Measurements from ENCODE around the gene MEF2D.

MEF2D gene

DNA sequence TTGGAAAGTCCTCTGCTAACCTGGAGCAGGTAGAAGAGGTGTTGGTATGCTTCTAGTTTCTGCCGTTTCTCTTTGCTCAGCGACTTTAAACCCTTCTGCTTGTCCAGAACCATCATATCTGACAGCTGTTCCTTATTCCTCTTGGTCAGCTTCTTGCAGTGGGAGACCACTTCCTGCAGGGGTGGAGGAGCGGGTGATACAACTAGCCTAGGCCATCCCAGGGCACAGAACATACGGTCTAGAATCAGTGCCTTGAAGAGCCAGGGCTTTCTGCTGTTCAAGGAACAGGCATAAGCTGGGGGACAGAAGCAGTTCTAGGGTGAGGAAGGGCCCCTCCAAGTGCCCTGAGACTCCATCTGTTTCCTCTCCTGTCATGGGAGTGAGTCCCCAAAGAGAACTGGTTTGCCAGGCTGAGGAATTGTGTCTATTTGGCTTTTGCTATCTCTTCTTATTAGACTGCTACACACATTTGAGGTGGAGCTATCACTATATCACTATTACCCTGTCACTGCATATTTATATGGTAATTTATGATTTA is 39.3 kb upstream of the MEF2D start:
- H3F3A ChIP-seq (ENCODE audit: control insufficient read depth, insufficient read depth): no peaks in the 10 kb centered on the region
- no peaks in the 10 kb centered on the region for H3K4me1 ChIP-seq (ENCODE audit: control insufficient read depth, low read length)
- H3K9me2 ChIP-seq (replicated peaks; ENCODE audit: control insufficient read depth, low read length): no peaks in the 10 kb centered on the region
- TF ChIP-seq EZH2phosphoT487 (IDR thresholded peaks at IDR 0.05; ENCODE audit: borderline replicate concordance, low read length): no peak
- TF ChIP-seq, protein P1, sequence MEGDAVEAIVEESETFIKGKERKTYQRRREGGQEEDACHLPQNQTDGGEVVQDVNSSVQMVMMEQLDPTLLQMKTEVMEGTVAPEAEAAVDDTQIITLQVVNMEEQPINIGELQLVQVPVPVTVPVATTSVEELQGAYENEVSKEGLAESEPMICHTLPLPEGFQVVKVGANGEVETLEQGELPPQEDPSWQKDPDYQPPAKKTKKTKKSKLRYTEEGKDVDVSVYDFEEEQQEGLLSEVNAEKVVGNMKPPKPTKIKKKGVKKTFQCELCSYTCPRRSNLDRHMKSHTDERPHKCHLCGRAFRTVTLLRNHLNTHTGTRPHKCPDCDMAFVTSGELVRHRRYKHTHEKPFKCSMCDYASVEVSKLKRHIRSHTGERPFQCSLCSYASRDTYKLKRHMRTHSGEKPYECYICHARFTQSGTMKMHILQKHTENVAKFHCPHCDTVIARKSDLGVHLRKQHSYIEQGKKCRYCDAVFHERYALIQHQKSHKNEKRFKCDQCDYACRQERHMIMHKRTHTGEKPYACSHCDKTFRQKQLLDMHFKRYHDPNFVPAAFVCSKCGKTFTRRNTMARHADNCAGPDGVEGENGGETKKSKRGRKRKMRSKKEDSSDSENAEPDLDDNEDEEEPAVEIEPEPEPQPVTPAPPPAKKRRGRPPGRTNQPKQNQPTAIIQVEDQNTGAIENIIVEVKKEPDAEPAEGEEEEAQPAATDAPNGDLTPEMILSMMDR (IDR thresholded peaks at IDR 0.05; ENCODE audit: low read depth, low read length, poor library complexity, severe bottlenecking): no peak
- H3K27me3 ChIP-seq (ENCODE audit: control insufficient read depth, low read length): no peaks in the 10 kb centered on the region
- no peak overlapping the region for H3K4me3 ChIP-seq (ENCODE audit: low read length)
- H3K4me2 ChIP-seq (ENCODE audit: low read length): no peak overlapping the region
- H3K9me3 ChIP-seq (ENCODE audit: control insufficient read depth, insufficient read depth, low read length): no peaks in the 10 kb centered on the region
- H3K36me3 ChIP-seq (ENCODE audit: control insufficient read depth, low read length): peaks cover 24% of the 10 kb centered on the region
- H3K79me2 ChIP-seq (ENCODE audit: control insufficient read depth, low read length): no peaks in the 10 kb centered on the region
- no peaks in the 10 kb centered on the region for H4K20me1 ChIP-seq (ENCODE audit: control insufficient read depth, insufficient read depth, low read depth, low read length)
- no peak overlapping the region for H3K27ac ChIP-seq (ENCODE audit: low read depth, low read length)

DNA sequence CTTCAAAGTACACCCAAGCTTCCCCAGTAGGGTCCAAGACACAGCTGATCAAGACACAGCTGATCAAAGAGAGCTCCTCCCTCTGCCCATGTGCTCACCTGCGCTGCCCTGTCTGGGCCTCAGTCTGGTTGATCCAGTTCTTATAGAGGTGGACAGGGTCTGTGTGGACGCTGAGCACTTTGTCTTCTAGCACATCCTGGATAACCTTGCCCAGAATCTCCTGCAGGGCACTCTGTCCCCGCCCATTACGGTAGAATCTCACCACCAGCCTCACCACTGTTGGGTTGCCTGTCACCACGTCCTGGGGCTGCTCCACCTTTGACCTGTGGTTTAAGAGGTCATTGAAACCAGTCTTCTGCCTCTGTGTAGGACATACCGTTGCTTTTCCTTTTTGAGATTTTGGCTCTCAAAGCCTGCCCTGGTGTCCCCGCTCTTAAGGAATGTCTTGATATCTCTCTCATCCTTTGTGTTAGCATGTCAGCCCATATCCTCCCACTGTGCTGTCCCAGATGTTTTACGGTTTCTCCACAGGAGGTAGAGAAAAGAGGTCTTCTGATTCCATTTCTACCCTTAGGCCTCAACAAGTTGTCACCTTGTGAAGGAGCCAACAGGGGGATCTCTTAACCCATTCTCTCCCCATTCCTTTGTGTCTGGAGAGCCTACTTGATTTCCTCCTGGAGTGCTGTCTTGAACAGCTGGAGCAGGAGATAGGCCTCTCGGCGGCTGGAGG is 38.3 kb upstream of the MEF2D start:
- Histone ChIP-seq H4K20me1 (ENCODE audit: control insufficient read depth, insufficient read depth, low read depth, low read length) (no peaks in the 10 kb centered on the region), H3K36me3 (ENCODE audit: control insufficient read depth, low read length) (peaks cover 25% of the 10 kb centered on the region), H3K9me2 (replicated peaks; ENCODE audit: control insufficient read depth, low read length) (no peaks in the 10 kb centered on the region), H3K4me3 (ENCODE audit: low read length) (no peak overlapping the region), H3K9me3 (ENCODE audit: control insufficient read depth, insufficient read depth, low read length) (no peaks in the 10 kb centered on the region), H3K4me1 (ENCODE audit: control insufficient read depth, low read length) (no peaks in the 10 kb centered on the region), H3K27ac (ENCODE audit: low read depth, low read length) (no peak overlapping the region), H3F3A (ENCODE audit: control insufficient read depth, insufficient read depth) (no peaks in the 10 kb centered on the region), H3K4me2 (ENCODE audit: low read length) (no peak overlapping the region), H3K27me3 (ENCODE audit: control insufficient read depth, low read length) (no peaks in the 10 kb centered on the region), H3K79me2 (ENCODE audit: control insufficient read depth, low read length) (no peaks in the 10 kb centered on the region)
- TF ChIP-seq EZH2phosphoT487 (IDR thresholded peaks at IDR 0.05; ENCODE audit: borderline replicate concordance, low read length): no peak
- TF ChIP-seq, protein P1 (IDR thresholded peaks at IDR 0.05; ENCODE audit: low read depth, low read length, poor library complexity, severe bottlenecking): no peak

DNA sequence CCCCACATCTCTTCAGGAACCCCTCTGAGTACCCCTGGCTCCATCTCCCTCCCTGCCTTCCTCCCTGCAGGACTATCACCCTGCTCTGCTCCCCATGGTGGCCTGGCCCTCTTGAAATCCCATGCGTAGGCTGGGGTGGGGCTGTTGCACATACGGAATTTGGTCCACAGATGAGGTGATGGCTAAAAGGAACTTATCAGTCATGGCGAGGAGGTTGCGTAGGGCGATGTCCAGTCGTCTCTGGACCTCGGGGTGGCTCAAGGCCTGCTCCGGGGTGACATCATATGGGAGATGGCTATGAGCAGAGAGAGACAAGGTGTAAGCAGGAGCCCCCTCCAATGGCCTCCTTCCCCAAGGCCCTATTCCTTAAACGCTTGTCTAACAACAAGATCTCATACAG is 36.5 kb upstream of the MEF2D start:
- H3K27ac ChIP-seq (ENCODE audit: low read depth, low read length): no peak overlapping the region
- no peaks in the 10 kb centered on the region for H3K27me3 ChIP-seq (ENCODE audit: control insufficient read depth, low read length)
- H3K36me3 ChIP-seq (ENCODE audit: control insufficient read depth, low read length): peaks cover 38% of the 10 kb centered on the region
- no peaks in the 10 kb centered on the region for H3K4me1 ChIP-seq (ENCODE audit: control insufficient read depth, low read length)
- H3K9me2 ChIP-seq (replicated peaks; ENCODE audit: control insufficient read depth, low read length): no peaks in the 10 kb centered on the region
- H3F3A ChIP-seq (ENCODE audit: control insufficient read depth, insufficient read depth): no peaks in the 10 kb centered on the region
- no peak overlapping the region for H3K4me3 ChIP-seq (ENCODE audit: low read length)
- no peaks in the 10 kb centered on the region for H4K20me1 ChIP-seq (ENCODE audit: control insufficient read depth, insufficient read depth, low read depth, low read length)
- H3K9me3 ChIP-seq (ENCODE audit: control insufficient read depth, insufficient read depth, low read length): no peaks in the 10 kb centered on the region
- H3K79me2 ChIP-seq (ENCODE audit: control insufficient read depth, low read length): no peaks in the 10 kb centered on the region
- TF ChIP-seq EZH2phosphoT487 (IDR thresholded peaks at IDR 0.05; ENCODE audit: borderline replicate concordance, low read length): no peak
- TF ChIP-seq, protein P1 (IDR thresholded peaks at IDR 0.05; ENCODE audit: low read depth, low read length, poor library complexity, severe bottlenecking): no peak
- no peak overlapping the region for H3K4me2 ChIP-seq (ENCODE audit: low read length)

All from DOHH2 (cell line).